Osteocyte (in vitro differentiated cells): ENCODE measurements around the gene CCNJ. TPM values are rescaled to one million over a fixed set of nuclear protein-coding genes. Genes with fewer than 3 reads are reported as not detected.

Experiments used
- DNase-seq: peaks from one replicate; pipeline ENCODE4 v3.0.0; 2021; ENCODE audit warnings: mixed read lengths; ENCODE audit not compliant: unreplicated experiment; ENCODE audit errors: extremely low spot score
- H3K27ac Mint-ChIP-seq: one replicate; pipeline ENCODE4 v1.8.0; 2021; ENCODE audit warnings: mild to moderate bottlenecking, mixed read lengths; ENCODE audit not compliant: unreplicated experiment
- H3K27me3 Mint-ChIP-seq: one replicate; pipeline ENCODE4 v1.8.0; 2021; ENCODE audit warnings: mixed read lengths; ENCODE audit not compliant: unreplicated experiment
- H3K36me3 Mint-ChIP-seq: one replicate; pipeline ENCODE4 v1.8.0; 2021; ENCODE audit warnings: mixed read lengths; ENCODE audit not compliant: unreplicated experiment
- H3K4me1 Mint-ChIP-seq: one replicate; pipeline ENCODE4 v1.8.0; 2021; ENCODE audit warnings: mixed read lengths; ENCODE audit not compliant: unreplicated experiment
- H3K4me3 Mint-ChIP-seq: one replicate; pipeline ENCODE4 v1.8.0; 2021; ENCODE audit warnings: mild to moderate bottlenecking, moderate library complexity, mixed read lengths; ENCODE audit not compliant: unreplicated experiment
- H3K9me3 Mint-ChIP-seq: one replicate; pipeline ENCODE4 v1.8.0; 2021; ENCODE audit warnings: mixed read lengths; ENCODE audit not compliant: unreplicated experiment
- total RNA-seq: library from RNA; stranded (reverse); gene quantifications from 2 replicates; pipeline ENCODE4 v1.2.1, GENCODE V29; 2021
- TF ChIP-seq, protein P1 (sequence below): fragments of 200-600 bp; sonication (generic); IDR thresholded peaks from 2 replicates; pipeline ENCODE4 v1.5.0; 2021; ENCODE audit warnings: antibody characterized with exemption, mild to moderate bottlenecking, moderate library complexity

CCNJ gene
- total RNA-seq, 1 donor from 2014 or later, result 9.6 TPM

DNA sequence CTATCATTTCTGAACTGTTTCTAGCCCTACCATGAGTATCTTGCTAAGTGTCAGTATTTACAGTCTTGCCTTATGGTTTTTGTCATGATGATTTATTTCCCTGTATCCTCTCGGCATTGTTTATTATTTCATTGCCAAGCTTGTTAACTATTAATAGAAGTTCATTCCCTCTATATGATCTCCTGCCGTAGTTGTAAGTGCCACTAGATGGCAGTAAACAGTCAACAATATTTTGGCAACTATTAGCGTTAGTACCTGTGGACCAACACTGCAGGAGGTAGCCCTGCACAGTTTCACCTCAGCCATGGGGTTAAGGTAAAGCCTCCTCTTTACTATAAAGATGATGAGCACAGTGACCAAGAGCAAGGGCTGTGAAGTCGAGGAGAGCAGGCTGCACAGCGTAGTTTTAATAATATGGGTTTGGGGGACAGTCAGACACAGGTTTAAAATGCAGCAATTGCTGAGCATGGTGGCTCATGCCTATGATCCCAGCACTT, 26.1 kb upstream of the CCNJ start:
- no peak overlapping the region for H3K4me3 Mint-ChIP-seq
- no peaks in the 10 kb centered on the region for H3K36me3 Mint-ChIP-seq
- no peaks in the 10 kb centered on the region for H3K4me1 Mint-ChIP-seq
- no peak overlapping the region for H3K27ac Mint-ChIP-seq
- TF ChIP-seq, protein P1, sequence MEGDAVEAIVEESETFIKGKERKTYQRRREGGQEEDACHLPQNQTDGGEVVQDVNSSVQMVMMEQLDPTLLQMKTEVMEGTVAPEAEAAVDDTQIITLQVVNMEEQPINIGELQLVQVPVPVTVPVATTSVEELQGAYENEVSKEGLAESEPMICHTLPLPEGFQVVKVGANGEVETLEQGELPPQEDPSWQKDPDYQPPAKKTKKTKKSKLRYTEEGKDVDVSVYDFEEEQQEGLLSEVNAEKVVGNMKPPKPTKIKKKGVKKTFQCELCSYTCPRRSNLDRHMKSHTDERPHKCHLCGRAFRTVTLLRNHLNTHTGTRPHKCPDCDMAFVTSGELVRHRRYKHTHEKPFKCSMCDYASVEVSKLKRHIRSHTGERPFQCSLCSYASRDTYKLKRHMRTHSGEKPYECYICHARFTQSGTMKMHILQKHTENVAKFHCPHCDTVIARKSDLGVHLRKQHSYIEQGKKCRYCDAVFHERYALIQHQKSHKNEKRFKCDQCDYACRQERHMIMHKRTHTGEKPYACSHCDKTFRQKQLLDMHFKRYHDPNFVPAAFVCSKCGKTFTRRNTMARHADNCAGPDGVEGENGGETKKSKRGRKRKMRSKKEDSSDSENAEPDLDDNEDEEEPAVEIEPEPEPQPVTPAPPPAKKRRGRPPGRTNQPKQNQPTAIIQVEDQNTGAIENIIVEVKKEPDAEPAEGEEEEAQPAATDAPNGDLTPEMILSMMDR, result peak; percentile 82
- no peaks in the 10 kb centered on the region for H3K9me3 Mint-ChIP-seq
- no peak for DNase-seq
- H3K27me3 Mint-ChIP-seq, result peaks cover 39% of the 10 kb centered on the region

DNA sequence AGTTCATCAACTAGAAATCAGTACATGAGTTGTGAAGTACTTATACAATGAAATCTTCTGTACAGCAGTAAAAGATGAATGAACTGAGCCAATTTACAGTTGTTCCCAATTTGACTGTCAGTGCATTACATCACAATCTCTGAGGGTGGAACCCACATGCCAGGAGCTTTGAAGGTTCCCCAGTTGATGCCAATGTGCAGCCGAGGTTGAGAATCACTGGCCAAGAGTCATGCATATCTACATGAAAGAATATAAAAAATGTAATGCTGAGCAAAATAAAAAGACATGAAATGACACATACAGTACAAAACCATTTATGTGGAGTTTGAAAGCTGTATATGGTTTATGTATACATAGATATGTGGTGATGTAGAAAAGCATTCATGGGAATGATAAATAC, 22.1 kb upstream of the CCNJ start:
- H3K4me3 Mint-ChIP-seq, result no peak overlapping the region
- H3K27ac Mint-ChIP-seq, result no peak overlapping the region
- H3K36me3 Mint-ChIP-seq, result no peaks in the 10 kb centered on the region
- TF ChIP-seq, protein P1, result no peak
- H3K27me3 Mint-ChIP-seq, result peaks cover 28% of the 10 kb centered on the region
- no peak for DNase-seq
- H3K9me3 Mint-ChIP-seq, result no peaks in the 10 kb centered on the region
- H3K4me1 Mint-ChIP-seq, result no peaks in the 10 kb centered on the region

DNA sequence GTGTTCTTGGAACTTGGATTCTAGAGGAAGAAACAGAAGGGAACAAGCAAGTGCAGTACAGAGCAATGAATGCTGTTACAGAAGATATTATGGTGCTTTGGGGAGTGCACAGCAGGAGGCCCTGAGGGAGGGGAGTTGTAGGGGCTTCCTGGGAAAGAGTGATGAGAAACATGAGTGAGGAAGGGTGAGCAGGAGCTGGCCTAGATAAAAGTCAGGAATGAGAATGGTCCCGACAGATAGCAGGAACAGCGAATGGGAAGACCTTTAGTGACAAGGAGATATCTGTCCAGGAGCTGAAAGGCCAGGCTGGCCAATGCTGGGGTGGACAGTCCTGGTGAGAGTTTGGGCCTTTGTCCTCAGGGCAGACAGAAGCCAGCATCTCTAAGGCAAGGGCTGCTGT, 20.6 kb upstream of the CCNJ start:
- Mint-ChIP-seq H3K9me3 (no peaks in the 10 kb centered on the region), H3K4me1 (no peaks in the 10 kb centered on the region), H3K27me3 (peaks cover 30% of the 10 kb centered on the region), H3K36me3 (no peaks in the 10 kb centered on the region), H3K4me3 (no peak overlapping the region), H3K27ac (no peak overlapping the region)
- DNase-seq, result no peak
- TF ChIP-seq, protein P1, result no peak

DNA sequence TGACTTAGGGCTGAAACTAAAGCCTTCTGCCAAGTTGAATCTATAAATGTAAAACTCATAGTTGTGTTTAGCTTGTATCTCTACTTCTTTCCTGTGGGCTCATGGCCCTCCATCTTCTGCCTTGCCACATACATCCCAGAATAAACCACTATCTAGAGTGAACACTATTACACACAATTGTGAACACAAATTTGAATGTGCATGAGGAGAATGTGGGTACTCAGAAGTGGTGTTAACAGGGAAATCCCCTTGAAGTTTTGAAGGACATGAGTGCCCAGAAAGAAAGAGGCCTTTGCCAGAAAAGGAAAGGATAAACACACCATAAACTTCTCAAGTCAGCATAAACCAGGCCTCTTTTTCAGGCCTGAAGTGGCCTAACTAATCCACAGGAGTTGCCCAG, 20.2 kb upstream of the CCNJ start:
- Mint-ChIP-seq H3K27ac (no peak overlapping the region), H3K4me1 (no peaks in the 10 kb centered on the region), H3K27me3 (peaks cover 34% of the 10 kb centered on the region)

DNA sequence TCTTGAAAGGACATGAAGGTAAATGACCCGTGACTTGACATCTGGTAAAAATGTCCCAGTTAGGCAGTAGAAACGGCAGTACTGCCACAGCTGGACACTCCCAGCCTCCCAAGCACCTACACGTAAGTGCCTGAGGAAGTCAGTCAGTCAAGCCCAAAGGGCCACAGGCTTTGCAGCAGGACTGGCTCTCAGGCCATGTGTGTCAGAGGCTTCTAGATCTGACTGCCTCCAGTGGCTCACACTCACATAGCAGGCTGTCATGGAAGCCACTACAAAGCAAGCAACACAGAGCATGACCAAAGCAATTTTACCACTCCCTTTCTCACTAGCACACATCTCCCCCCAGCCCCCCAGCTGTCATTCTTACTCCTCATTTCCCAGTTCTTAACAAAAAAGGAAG, 17.8 kb upstream of the CCNJ start:
- no peaks in the 10 kb centered on the region for H3K9me3 Mint-ChIP-seq
- peaks cover 31% of the 10 kb centered on the region for H3K27me3 Mint-ChIP-seq
- no peaks in the 10 kb centered on the region for H3K4me1 Mint-ChIP-seq
- no peaks in the 10 kb centered on the region for H3K36me3 Mint-ChIP-seq
- H3K4me3 Mint-ChIP-seq, result no peak overlapping the region
- TF ChIP-seq, protein P1, result peak; percentile 10
- DNase-seq, result no peak
- H3K27ac Mint-ChIP-seq, result no peak overlapping the region

More for the DNA sequence above, 20.2 kb upstream of the CCNJ start:
- Mint-ChIP-seq H3K4me3 (no peak overlapping the region), H3K36me3 (no peaks in the 10 kb centered on the region), H3K9me3 (no peaks in the 10 kb centered on the region)
- no peak for DNase-seq
- TF ChIP-seq, protein P1, result no peak
